BLaER1 treated with 17β-estradiol and CSF1 and Interleukin-3, amounts not matched to agents 10 nM and 100 nM (cell line): ENCODE results near the gene ANKRD53.

Experiments
- H3K27ac ChIP-seq, 11 experiments: shearing (Covaris generic); formaldehyde crosslinking; 2 replicates each; pipeline ENCODE4 v1.8.1; 2022
- H3K27me3 ChIP-seq, 11 experiments: shearing (Covaris generic); formaldehyde crosslinking; 2 replicates each; pipeline ENCODE4 v1.8.1; 2022
- H3K36me3 ChIP-seq, 11 experiments: shearing (Covaris generic); formaldehyde crosslinking; 2 replicates each; pipeline ENCODE4 v1.8.1; 2022
- H3K4me1 ChIP-seq, 10 experiments: shearing (Covaris generic); formaldehyde crosslinking; 2 replicates each; pipeline ENCODE4 v1.8.1; 2022
- H3K4me2 ChIP-seq, 11 experiments: shearing (Covaris generic); formaldehyde crosslinking; 2 replicates each; pipeline ENCODE4 v1.8.1; 2022
- H3K4me3 ChIP-seq, 10 experiments: shearing (Covaris generic); formaldehyde crosslinking; 2 replicates each; pipeline ENCODE4 v1.8.1; 2022
- H3K9ac ChIP-seq, 11 experiments: shearing (Covaris generic); formaldehyde crosslinking; 2 replicates each; pipeline ENCODE4 v1.8.1; 2022
- H3K9me3 ChIP-seq, 11 experiments: shearing (Covaris generic); formaldehyde crosslinking; replicated peaks in 1 of 11; 2 replicates each; pipeline ENCODE4 v1.8.1; 2022
- H4K20me1 ChIP-seq, 11 experiments: shearing (Covaris generic); formaldehyde crosslinking; 2 replicates each; pipeline ENCODE4 v1.8.1; 2022
- Cebpa-rat ChIP-seq, 11 experiments: shearing (Covaris generic); IDR thresholded peaks; 2 replicates each; pipeline ENCODE4 v1.8.1; 2022

Gene ANKRD53

DNA sequence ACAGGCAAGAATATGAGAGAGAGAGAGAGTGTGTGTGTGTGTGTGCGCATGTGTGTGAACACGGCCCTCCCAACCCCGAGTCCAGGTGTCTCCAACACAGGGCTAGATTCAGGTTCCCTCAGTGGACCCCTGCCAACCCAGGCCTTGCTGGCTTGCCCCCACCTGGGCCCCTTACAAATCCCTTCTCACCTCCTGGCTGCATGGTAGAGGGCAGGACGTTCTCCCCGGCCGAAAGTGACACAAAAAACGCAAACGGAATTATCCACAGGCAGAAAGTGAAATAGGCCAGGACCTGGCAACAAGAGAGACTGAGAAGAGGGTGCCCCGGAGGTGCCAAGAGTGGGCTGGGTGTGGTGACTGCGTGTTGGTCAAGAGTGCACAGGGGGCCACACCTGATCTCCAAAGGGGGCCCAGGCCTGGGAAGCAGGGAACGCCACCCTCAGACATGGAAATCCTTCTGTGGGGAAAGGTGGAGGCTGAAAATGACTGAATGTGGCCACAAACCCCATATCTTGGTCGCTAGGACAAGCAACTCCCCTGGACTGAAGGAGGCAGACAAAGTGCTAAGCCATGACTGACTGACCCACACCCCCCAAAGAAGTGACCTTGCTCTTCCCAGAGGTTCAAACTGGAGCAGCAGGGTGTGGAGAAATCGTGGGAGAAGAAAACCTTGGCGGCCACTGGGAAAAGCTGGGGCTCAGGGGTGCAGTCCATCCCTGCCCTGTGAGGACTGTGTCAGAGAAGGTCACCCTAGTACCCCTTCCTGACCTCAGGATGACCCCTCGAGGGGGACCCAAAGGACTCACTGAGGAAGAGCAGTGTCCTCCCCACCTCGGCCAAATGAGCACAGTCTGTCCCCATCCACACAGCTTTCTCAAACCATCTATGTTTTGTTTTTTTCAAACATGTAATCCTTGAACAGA is 10.6 kb downstream of the ANKRD53 start:
- H4K20me1 ChIP-seq = peaks cover 61 to 99% (median 91%) of the 10 kb centered on the region in 11 experiments; a peak in 21 of 22 replicates
- peaks cover 68 to 92% (median 80%) of the 10 kb centered on the region in 11 experiments for H3K36me3 ChIP-seq
- H3K4me1 ChIP-seq = peaks cover 23 to 46% (median 32%) of the 10 kb centered on the region in 10 experiments

DNA sequence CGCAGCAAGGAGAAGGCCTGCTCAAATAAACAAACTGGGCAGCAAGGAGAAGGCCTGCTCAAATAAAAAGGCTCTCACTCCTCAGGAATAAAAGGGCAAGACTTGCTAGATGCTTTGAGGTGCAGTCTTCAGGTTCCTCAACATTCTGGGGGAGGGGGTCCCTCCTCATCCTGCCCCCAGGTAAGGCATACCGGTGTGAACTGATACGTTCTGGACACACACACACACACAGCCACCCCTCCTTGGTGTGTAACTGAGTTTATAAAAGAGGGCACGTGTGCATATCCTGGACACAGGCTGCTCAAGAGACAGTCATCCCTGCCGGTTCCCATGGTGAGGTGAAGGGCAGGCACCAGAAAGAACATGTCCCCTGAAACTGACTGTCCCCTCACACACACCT is 11.8 kb downstream of the ANKRD53 start:
- Histone ChIP-seq H3K36me3 (peaks cover 63 to 81% (median 74%) of the 10 kb centered on the region in 11 experiments), H3K4me3 (no peak overlapping the region), H3K27ac (no peak overlapping the region), H3K4me1 (peaks cover 22 to 45% (median 32%) of the 10 kb centered on the region in 10 experiments), H3K9ac (0 out of 22 replicates have a peak overlapping the region, but pooled peaks of 3 of the 11 experiments have one; percentile 3 to 14 (median 11)), H3K27me3 (no peaks in the 10 kb centered on the region), H3K9me3 (no peaks in the 10 kb centered on the region), H3K4me2 (no peak overlapping the region), H4K20me1 (peaks cover 58 to 92% (median 84%) of the 10 kb centered on the region in 11 experiments; a peak in 21 of 22 replicates)
- TF ChIP-seq Cebpa-rat (IDR thresholded peaks at IDR 0.05) = no peak

More for the DNA sequence above, 10.6 kb downstream of the ANKRD53 start:
- H3K4me3 ChIP-seq = no peak overlapping the region
- H3K27me3 ChIP-seq = no peaks in the 10 kb centered on the region
- peak overlapping the region in 1 of 11 experiments; percentile 33; a peak in 2 of 22 replicates for H3K9ac ChIP-seq
- no peak for TF ChIP-seq Cebpa-rat (IDR thresholded peaks at IDR 0.05)
- H3K4me2 ChIP-seq = no peak overlapping the region
- no peak overlapping the region for H3K27ac ChIP-seq
- no peaks in the 10 kb centered on the region for H3K9me3 ChIP-seq

DNA sequence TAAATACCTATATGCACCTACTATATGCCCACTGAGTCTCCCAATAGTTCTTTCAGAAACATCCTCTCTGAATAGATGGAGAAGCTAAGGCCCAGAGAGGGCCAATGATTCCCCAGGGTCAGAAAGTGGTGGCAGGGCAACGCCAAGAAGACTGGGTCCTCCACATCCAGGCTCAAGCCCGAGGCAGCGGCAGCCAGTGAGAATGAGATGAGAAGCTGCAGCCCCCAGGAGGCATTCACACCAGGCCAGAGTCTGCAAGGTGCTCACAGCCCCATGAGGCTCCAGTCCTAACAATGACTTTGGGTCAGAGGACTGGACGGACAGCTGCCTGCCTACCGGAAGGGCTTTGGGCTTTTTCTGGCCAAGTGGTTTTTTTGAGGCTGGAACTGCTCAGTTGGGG is 12.7 kb downstream of the ANKRD53 start:
- no peaks in the 10 kb centered on the region for H3K27me3 ChIP-seq

DNA sequence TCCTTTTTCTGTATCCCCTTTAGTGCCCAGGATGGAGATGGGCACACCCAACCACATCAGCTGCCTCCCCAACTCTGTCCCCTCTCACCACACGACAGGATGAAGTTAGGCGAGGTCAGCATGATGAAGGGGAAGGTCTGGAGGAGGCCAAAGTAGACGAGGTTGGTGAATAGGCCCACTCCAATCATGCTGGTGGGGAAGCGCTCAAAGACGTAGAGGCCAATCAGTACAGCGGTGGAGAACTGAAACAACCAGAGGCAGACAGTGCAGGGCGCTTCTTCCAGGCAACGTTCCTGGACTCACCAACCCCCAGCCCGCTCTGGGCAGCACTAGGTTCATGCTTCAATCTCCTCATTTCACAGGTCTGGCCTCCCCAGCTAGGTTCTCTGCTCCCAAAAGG is 13.3 kb downstream of the ANKRD53 start:
- Histone ChIP-seq H3K27me3 (no peaks in the 10 kb centered on the region), H3K4me3 (no peak overlapping the region), H3K36me3 (peaks cover 55 to 65% (median 61%) of the 10 kb centered on the region in 11 experiments), H3K9me3 (no peaks in the 10 kb centered on the region), H3K27ac (no peak overlapping the region), H3K4me1 (peaks cover 22 to 41% (median 29%) of the 10 kb centered on the region in 10 experiments), H3K4me2 (peak overlapping the region in 3 of 11 experiments; percentile 38 to 94 (median 93); a peak in 5 of 22 replicates), H3K9ac (peak overlapping the region in 1 of 11 experiments; percentile 31; a peak in 1 of 22 replicates), H4K20me1 (peaks cover 47 to 77% (median 70%) of the 10 kb centered on the region in 11 experiments; a peak in 21 of 22 replicates)
- no peak for TF ChIP-seq Cebpa-rat (IDR thresholded peaks at IDR 0.05)

More for the DNA sequence above, 12.7 kb downstream of the ANKRD53 start:
- Histone ChIP-seq H3K36me3 (peaks cover 61 to 71% (median 67%) of the 10 kb centered on the region in 11 experiments), H3K27ac (no peak overlapping the region), H3K4me2 (peak overlapping the region in 1 of 11 experiments; percentile 94; a peak in 1 of 22 replicates), H3K4me3 (no peak overlapping the region), H3K9me3 (no peaks in the 10 kb centered on the region), H3K9ac (0 out of 22 replicates have a peak overlapping the region, but pooled peaks of 3 of the 11 experiments have one; percentile 2 to 13 (median 3)), H4K20me1 (peaks cover 53 to 83% (median 75%) of the 10 kb centered on the region in 11 experiments; a peak in 21 of 22 replicates), H3K4me1 (peaks cover 22 to 43% (median 29%) of the 10 kb centered on the region in 10 experiments)
- no peak for TF ChIP-seq Cebpa-rat (IDR thresholded peaks at IDR 0.05)

DNA sequence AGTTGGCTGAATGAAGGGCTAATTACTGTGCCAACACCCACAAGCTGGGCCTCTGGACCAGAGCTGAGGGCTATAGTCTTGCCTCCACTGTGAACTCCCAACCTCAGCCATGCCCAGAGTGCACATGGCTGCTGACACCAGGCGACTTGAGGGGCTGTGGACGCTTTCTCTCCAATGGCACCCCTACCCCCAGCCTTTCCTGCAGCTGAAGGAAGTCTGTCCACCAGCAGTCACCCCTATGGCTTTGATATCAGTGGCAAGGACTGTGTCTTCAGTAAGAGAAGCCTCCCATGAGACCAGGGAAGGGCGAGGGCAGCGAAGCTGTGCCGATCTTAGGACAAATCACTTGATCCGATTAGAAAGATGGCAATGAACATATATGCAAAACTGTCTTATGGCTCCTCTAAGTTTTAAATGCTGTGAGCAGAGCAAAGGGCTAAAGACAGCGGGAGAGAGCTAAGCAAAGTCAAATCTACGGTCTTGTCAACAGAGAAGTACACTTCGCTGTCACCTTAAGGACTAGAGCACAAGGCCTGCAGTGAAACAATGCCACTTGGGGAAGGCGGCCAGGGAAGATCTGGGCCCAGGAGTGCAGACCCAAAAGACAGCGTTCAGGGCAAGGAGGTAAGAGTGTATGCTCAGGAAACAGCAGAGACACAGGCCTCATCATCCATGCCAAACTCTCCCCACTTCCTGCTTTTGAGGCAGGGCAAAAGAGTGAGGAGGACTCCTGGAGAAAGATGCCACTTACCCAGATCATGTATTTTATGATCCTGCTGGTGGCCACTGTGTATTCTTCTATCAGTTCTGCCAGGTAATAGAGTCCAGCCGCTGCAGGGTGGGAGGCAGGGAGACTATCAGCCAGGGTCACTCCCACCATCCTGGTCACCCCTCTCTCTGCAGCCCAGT is 14.8 kb downstream of the ANKRD53 start:
- Histone ChIP-seq H3K9ac (peak overlapping the region; percentile 87 to 96 (median 93)), H3K36me3 (peaks cover 40 to 51% (median 47%) of the 10 kb centered on the region in 11 experiments), H3K9me3 (no peaks in the 10 kb centered on the region), H4K20me1 (peaks cover 42 to 62% (median 55%) of the 10 kb centered on the region in 11 experiments; a peak in 21 of 22 replicates), H3K4me2 (peak overlapping the region; percentile 82 to 99 (median 94)), H3K27me3 (no peaks in the 10 kb centered on the region), H3K4me1 (peaks cover 22 to 41% (median 28%) of the 10 kb centered on the region in 10 experiments), H3K4me3 (peak overlapping the region; percentile 72 to 100 (median 95)), H3K27ac (peak overlapping the region in 7 of 11 experiments; percentile 79 to 92 (median 87); a peak in 9 of 22 replicates)
- TF ChIP-seq Cebpa-rat (IDR thresholded peaks at IDR 0.05) = no peak

DNA sequence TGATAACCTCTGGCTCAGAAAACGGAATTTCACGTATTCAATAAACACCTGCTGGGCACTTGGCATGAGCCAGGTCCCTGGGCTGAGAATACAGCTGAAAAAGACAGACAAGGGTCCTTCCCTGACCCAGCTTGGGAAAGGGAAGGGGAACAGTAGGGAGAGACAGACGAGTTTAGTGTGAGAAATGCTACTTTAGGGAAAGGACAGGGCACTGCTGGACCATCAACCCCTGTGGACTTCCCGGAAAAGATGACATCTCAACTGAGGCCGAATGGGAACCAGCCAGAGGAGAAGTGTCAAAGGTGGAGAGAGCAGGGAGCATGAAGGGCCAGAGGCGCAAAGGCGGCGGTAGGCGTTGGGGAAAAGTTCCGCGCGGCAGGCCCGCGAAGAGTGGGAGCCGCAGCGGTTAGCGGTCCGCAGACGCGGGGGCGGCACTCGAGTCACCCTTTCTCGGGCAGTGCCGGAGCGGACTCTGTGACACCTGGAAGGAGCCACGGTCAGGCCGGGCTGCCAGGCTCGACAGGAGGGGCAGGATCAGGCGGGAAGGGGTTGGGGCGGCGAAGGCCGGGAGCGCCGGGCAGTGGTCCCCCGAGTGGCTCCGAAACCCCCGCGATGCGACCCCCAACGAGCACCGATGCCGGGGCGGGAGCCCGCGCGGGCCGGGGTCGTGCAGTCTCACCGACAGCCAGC is 15.7 kb downstream of the ANKRD53 start:
- peak overlapping the region; percentile 87 to 96 (median 93) for H3K9ac ChIP-seq
- H3K36me3 ChIP-seq = peaks cover 31 to 41% (median 37%) of the 10 kb centered on the region in 11 experiments
- H3K4me3 ChIP-seq = peak overlapping the region; percentile 72 to 100 (median 95)
- H3K4me1 ChIP-seq = peaks cover 22 to 44% (median 28%) of the 10 kb centered on the region in 10 experiments
- H3K9me3 ChIP-seq = no peaks in the 10 kb centered on the region
- H3K27me3 ChIP-seq = no peaks in the 10 kb centered on the region
- TF ChIP-seq Cebpa-rat (IDR thresholded peaks at IDR 0.05) = no peak
- H3K4me2 ChIP-seq = peak overlapping the region; percentile 82 to 99 (median 94)
- H3K27ac ChIP-seq = peak overlapping the region; percentile 75 to 92 (median 81)
- H4K20me1 ChIP-seq = peaks cover 36 to 54% (median 46%) of the 10 kb centered on the region in 11 experiments; a peak in 21 of 22 replicates

DNA sequence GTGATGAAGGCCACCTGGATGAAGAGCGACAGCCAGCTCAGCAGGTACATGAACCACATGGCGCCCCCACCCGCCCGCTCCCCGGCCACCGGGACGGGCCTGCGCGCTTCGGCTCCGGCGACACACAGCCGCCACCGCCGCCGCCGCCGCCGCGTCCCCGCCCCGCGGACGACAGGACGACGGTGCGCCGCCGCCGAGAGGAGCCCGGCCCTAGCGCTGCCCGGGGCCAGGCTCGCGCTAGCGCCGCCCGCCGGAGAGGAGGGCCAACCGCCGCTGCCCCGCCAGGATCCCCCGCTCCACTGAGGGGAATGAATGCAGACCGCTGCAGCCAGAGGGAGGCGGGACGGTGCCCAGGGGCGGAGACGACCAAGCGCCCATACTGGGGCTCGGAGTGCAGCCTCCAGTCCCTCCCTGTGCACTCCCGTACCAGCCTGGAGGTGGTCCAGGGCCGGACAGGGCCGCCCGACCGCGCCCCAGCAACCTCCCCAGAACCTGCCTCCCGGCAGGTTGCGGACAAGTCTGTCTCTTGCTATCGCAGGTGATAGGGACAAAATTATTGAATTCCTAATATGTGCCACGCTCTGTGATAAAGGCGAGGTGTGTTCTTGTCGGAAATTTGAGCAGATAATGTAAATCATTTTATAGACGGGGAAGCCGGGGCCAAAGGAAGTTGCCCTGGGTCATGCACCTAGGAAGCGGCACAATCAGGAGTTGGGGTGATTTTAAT is 16.4 kb downstream of the ANKRD53 start, which contains the start of gene TEX261:
TEX261 (minus strand) TSS at position 175 of the 727 bp plus-strand sequence; CDS start at position 59, 116 bp downstream.
- H3K4me1 ChIP-seq = peaks cover 22 to 51% (median 35%) of the 10 kb centered on the region in 10 experiments
- peaks cover 24 to 34% (median 30%) of the 10 kb centered on the region in 11 experiments for H3K36me3 ChIP-seq
- peak within 1 kb of the TSS; percentile 87 to 96 (median 93) for H3K9ac ChIP-seq
- H3K9me3 ChIP-seq = no peaks in the 10 kb centered on the region
- peaks cover 33 to 47% (median 43%) of the 10 kb centered on the region in 11 experiments; a peak in 21 of 22 replicates for H4K20me1 ChIP-seq
- TF ChIP-seq Cebpa-rat (IDR thresholded peaks at IDR 0.05) = no peak
- H3K27me3 ChIP-seq = no peaks in the 10 kb centered on the region
- peak within 1 kb of the TSS; percentile 72 to 100 (median 95) for H3K4me3 ChIP-seq
- peak within 1 kb of the TSS; percentile 75 to 92 (median 81) for H3K27ac ChIP-seq
- peak within 1 kb of the TSS; percentile 89 to 99 (median 96) for H3K4me2 ChIP-seq
